Lower leg skin (tissue), 3 donors: ENCODE measurements around the gene LSM4.

Source experiments
- POLR2A ChIP-seq, 2 donors: fragments of 450-650 bp; IDR thresholded peaks; one replicate each; pipeline ENCODE4 v1.6.1; 2016 to 2017; ENCODE audit warnings: antibody characterized with exemption in 2 of 2, mild to moderate bottlenecking in 1 of 2, moderate library complexity in 1 of 2
- TF ChIP-seq, protein P1 (sequence below), 3 donors: fragments of 450-650 bp; IDR thresholded peaks; one replicate each; pipeline ENCODE4 v1.5.1; 2016; ENCODE audit warnings: antibody characterized with exemption in 3 of 3, mild to moderate bottlenecking in 3 of 3, moderate library complexity in 2 of 3

DNA sequence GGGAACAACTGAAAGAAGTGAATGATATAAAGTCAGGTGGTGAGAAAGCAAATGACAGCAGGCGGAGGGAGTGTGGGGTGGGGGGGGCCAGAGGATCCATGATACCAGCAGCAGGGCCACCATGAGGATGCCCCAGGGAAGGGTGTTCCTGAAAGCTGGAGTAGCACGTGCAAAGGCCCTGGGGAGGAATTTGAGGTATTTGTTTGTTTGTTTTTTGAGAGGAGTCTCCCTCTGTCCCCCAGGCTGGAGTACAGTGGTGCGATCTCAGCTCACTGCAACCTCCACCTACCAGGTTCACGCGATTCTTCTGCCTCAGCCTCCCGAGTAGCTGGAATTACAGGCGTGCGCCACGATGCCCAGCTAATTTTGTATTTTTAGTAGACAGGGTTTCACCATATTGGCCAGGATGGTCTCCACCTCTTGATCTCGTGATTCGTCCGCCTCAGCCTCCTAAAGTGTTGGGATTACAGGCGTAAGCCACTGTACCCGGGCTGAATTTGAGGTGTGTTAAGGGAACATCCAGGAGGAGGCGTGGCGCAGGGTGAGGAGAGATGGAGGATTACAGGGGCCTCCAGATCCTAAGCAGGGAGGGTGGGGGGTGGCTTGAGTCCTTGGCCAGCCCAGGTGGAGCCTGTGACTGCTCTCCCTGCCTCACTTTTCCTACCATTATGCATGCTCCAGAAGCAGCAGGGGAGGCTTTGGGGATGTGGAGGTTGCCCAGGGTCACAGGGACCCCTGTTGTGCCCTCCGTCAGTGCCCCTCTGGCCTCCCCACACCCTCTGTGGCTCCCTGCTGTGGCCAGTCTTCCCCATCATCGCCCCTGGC is 29.0 kb downstream of the LSM4 start:
- no peak for TF ChIP-seq POLR2A (IDR thresholded peaks at IDR 0.05)
- TF ChIP-seq, protein P1, sequence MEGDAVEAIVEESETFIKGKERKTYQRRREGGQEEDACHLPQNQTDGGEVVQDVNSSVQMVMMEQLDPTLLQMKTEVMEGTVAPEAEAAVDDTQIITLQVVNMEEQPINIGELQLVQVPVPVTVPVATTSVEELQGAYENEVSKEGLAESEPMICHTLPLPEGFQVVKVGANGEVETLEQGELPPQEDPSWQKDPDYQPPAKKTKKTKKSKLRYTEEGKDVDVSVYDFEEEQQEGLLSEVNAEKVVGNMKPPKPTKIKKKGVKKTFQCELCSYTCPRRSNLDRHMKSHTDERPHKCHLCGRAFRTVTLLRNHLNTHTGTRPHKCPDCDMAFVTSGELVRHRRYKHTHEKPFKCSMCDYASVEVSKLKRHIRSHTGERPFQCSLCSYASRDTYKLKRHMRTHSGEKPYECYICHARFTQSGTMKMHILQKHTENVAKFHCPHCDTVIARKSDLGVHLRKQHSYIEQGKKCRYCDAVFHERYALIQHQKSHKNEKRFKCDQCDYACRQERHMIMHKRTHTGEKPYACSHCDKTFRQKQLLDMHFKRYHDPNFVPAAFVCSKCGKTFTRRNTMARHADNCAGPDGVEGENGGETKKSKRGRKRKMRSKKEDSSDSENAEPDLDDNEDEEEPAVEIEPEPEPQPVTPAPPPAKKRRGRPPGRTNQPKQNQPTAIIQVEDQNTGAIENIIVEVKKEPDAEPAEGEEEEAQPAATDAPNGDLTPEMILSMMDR (IDR thresholded peaks at IDR 0.05), result no peak
